GM21737 (cell line): ENCODE results near the gene HRC.
"Not testable (repeated sequence)": the region's sequence is repeated elsewhere in the genome, so short reads cannot be mapped to it uniquely, and the experiment has no call there.

Experiments
- ATAC-seq: cut with Tn5 transposase; IDR thresholded peaks from one replicate; pipeline ENCODE4 v1.9.1; 2021; ENCODE audit warnings: mild to moderate bottlenecking, moderate library complexity; ENCODE audit not compliant: unreplicated experiment

Gene HRC

GRCh38 chr19:49161987-49162386 is 6.8 kb upstream of the HRC start:
- ATAC-seq: no peak

- ATAC-seq: no peak
These were observed 5.4 kb upstream of the HRC start for GRCh38 chr19:49160450-49161189.

GRCh38 chr19:49157445-49158224 is 2.4 kb upstream of the HRC start, which contains the start of gene TRPM4:
TRPM4 (plus strand) TSS chr19:49157792; CDS start chr19:49157867, 75 bp downstream.
- no peak for ATAC-seq

GRCh38 chr19:49155820-49156346 is 687 bp upstream of the HRC start:
- no peak for ATAC-seq

- ATAC-seq: no peak
These were observed 917 bp downstream of the HRC start for GRCh38 chr19:49154279-49154678.

DNA sequence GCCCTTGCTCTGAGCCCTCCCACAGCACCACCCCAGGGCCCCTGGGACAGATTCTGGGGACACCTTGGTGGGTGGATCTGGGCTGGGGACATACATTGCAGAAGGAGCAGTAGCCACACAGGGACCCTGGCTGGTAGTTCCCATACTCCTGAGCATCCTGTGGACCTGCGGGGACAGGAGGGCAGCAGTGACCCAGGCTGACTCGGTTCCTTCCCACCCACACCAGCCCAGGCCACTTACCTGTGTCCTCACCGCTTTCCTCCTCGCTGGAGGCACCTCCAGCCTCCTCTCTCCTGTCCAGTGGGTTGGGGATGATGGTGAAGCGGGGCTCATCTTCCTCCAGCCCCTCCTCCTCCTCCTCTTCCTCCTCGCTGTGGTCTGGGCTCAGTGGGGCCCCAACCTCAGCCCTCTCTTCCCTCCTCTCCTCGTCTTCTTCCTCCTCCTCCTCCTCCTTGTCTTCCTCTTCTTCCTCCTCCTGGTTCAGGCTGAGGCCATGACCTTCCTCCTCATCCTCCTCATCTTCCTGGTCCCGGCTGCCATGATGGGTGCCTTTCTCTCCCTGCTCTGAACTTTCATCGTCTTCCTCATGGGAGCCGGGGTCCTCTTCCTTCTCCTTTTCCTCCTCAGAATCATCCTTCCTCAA is 1.9 kb downstream of the HRC start:
- no peak for ATAC-seq

DNA sequence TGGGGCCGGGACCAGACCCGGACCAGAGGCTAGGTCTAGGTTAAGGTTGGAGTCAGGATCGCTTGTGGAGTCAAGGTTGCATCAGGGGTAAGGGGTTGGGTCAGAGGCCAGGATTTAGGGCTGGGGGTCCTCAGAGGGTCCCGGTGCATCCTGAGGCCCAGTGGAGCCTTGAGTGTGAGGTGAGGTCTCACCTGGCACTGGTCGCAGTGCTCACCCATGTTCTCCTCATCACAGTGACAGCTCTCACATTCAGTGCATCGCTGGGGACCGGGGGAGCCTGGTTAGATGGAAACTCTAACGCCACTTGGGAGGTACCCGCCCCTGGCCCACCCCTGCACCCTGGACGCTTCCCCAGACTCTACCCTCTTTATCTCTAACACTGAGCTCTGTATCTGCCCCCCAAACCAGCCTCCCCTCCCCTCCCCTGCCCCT is 3.1 kb downstream of the HRC start:
- no peak for ATAC-seq

- ATAC-seq: no peak
These were observed 3.7 kb downstream of the HRC start for GRCh38 chr19:49151267-49152118.

DNA sequence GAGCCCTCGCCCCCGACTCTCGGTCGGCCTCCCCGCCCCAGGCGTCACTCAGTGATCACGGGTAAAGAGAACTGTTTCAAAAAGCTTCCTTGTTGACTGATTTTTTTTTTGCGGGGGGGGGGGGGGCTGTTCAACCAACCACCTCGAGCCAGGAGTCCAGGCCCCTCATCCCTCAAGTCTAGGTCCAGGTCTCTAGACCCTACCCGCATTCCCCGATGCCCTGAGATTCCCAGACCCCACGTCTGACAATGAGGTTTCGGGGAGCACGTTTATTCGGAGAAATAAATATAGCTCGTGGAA is 4.3 kb downstream of the HRC start:
- ATAC-seq: no peak

GRCh38 chr19:49150106-49150943 is 4.9 kb downstream of the HRC start:
- no peak for ATAC-seq

- no peak for ATAC-seq
These were observed 5.5 kb downstream of the HRC start for GRCh38 chr19:49149652-49150105.

GRCh38 chr19:49148784-49149651 is 6.2 kb downstream of the HRC start:
- ATAC-seq: no peak

DNA sequence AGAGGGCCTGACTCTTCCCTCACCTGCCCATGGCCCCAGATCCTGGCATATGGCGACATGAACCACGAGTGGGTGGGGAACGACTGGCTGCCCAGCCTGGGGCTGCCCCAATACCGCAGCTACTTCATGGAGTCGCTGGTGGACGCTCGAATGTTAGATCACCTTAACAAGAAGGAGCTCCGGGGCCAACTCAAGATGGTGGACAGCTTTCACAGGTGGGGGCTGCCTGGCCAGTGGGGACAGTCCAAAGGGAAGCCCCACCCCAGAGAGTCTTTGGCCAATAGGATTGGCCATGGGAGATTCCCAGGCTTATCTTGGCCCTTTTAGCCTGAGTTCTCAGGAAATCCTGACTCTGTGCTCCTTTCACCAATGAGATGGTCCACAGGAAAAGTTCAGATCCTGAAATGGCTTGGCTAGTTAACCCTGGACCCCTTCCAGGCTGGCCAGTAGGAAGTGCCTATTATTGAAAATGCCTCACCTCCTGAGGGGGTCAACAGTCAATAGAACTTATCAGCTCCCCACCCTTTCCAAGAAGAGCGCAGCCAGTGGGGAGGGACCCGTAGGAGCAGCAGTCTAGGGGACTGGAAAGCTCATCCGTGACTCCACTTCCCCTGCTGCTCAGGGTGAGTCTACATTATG is 7.0 kb downstream of the HRC start:
- ATAC-seq: no peak

GRCh38 chr19:49146408-49146770 is 8.8 kb downstream of the HRC start:
- ATAC-seq: not testable (repeated sequence)

GRCh38 chr19:49145573-49146407 is 9.4 kb downstream of the HRC start:
- no peak for ATAC-seq

GRCh38 chr19:49142866-49143335 is 12.3 kb downstream of the HRC start:
- no peak for ATAC-seq

DNA sequence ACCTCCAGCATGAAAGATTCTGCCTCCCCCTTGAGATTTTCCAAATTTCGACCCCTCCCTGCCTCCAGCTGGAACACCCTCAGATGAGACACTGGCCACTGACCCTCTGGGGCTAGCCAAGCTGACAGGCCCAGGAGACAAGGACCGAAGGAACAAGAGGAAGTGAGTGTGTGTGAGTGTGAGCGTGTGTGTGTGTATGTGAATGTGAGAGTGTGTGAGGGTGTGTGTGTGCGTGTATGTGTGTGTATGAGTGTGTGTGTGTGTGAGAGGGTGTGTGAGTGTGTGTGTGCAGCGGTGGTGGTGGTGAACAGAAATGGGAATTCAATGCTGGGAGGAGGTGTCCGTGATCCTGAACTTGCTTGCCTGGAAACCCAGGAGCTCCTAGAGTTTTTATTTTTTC is 13.8 kb downstream of the HRC start:
- no peak for ATAC-seq
